Upper lobe of left lung (tissue), 6 donors: Measurements from ENCODE around the gene CSRP1. TPM values are rescaled to one million over a fixed set of nuclear protein-coding genes. Genes with fewer than 3 reads are reported as not detected.

Experiments
- ATAC-seq, 2 donors: fragments of 200-7000 bp; cut with Tn5 transposase; one replicate each; pipeline ENCODE4 v1.9.1; 2022; ENCODE audit warnings: mild to moderate bottlenecking in 2 of 2, moderate library complexity in 2 of 2; ENCODE audit not compliant: low FRiP score in 2 of 2
- DNase-seq, 2 donors: peaks; one replicate each; pipeline ENCODE4 v3.0.0-alpha.2; 2019 to 2020
- H3K27ac ChIP-seq, 4 donors: fragments of 200-600 bp; sonication (generic); one replicate each; pipeline ENCODE4 v1.5.1; 2016 to 2019
- H3K27me3 ChIP-seq, 4 donors: fragments of 200-600 bp; sonication (generic); one replicate each; pipeline ENCODE4 v1.5.1; 2017 to 2019
- H3K36me3 ChIP-seq, 4 donors: fragments of 200-600 bp; sonication (generic); one replicate each; pipeline ENCODE4 v1.5.1; 2016 to 2019
- H3K4me1 ChIP-seq, 4 donors: fragments of 200-600 bp; sonication (generic); one replicate each; pipeline ENCODE4 v1.5.1; 2018 to 2019
- H3K4me3 ChIP-seq, 4 donors: fragments of 200-600 bp; sonication (generic); one replicate each; pipeline ENCODE4 v1.5.1; 2017 to 2019; ENCODE audit warnings: mild to moderate bottlenecking in 2 of 4, moderate library complexity in 1 of 4
- H3K9me3 ChIP-seq, 4 donors: fragments of 200-600 bp; sonication (generic); one replicate each; pipeline ENCODE4 v1.5.1; 2018 to 2019
- EP300 ChIP-seq, 4 donors: sonication (generic); formaldehyde crosslinking; IDR thresholded peaks; one replicate each; pipeline ENCODE4 v1.5.1; 2017; ENCODE audit warnings: antibody characterized with exemption in 4 of 4, control low read depth in 2 of 4
- POLR2A ChIP-seq, 4 donors: fragments of 450-650 bp; IDR thresholded peaks; one replicate each; pipeline ENCODE4 v1.5.1; 2016 to 2017; ENCODE audit warnings: antibody characterized with exemption in 4 of 4, mild to moderate bottlenecking in 2 of 4
- POLR2AphosphoS5 ChIP-seq, 2 donors: sonication (generic); formaldehyde crosslinking; IDR thresholded peaks; one replicate each; pipeline ENCODE4 v1.5.1; 2017; ENCODE audit warnings: antibody characterized with exemption in 2 of 2
- WGBS, 2 donors: methylation state at CpG; one replicate each; pipeline ENCODE4 v1.1.5; 2017 to 2018; 5-methylcytosine and 5-hydroxymethylcytosine counted together
- total RNA-seq, 6 donors: library from RNA; depleted of rRNA in 4 of 6; stranded (reverse); fragments of >200 nt in 4 of 6; gene quantifications; one replicate each; pipeline versions ENCODE4 v1.1.0 to v1.2.1, GENCODE V29; 2016 to 2021
- TF ChIP-seq, protein P1 (sequence below), 6 experiments: fragments of 450-650 bp in 4 of 6; fragments of 200-600 bp in 2 of 6; sonication (generic) in 2 of 6; IDR thresholded peaks; one replicate each; pipeline ENCODE4 v1.5.1; 2016 to 2019; ENCODE audit warnings: antibody characterized with exemption in 6 of 6
- donor health status: DM: no; HTN: no; CAD: no; lungs with moderate emphysema.
- donor health status: DM: no; HTN: yes; CAD: no; lungs with severe emphysema.

CSRP1 gene
- total RNA-seq, 6 donors from 2014 or later = 200 to 495 (median 327) TPM

DNA sequence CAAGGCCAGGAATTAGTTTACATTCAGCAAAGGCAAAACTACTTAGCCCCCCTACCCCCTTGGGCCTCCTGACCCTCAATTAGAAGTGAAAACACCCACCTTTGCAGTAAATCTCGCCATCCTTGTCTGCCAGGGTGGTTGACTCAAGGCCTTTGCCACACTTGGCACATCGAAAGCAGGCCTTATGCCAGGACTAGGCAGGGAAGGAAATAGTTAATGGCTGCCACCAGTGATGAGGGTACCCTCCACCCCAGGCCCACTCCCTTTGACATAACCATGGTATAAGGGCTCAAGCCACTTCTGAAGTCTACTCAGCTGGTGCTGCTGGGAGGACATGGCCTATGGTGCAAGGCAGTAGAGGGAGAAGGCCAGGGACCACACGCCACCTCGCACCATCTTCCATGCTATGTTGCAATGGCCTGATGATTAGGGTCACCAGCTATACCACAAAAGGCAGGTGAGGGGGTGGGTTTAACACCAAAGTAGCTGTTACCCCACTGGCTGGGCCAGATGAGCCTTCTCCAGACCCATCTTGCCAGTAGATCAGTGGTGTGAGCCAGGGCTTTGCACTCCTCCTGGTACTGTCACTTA, 21.6 kb downstream of the CSRP1 start:
- no peaks in the 10 kb centered on the region for H3K9me3 ChIP-seq
- H3K27me3 ChIP-seq = no peaks in the 10 kb centered on the region
- H3K4me3 ChIP-seq = no peak overlapping the region
- no peak for ATAC-seq
- 88% methylated on average over 3 to 4 of the region's 4 CpGs for WGBS, 2 donors
- peaks cover 48 to 62% (median 49%) of the 10 kb centered on the region in 4 donors for H3K4me1 ChIP-seq
- H3K27ac ChIP-seq = peak overlapping the region in 3 of 4 donors; percentile 13 to 60 (median 45)
- no peak for TF ChIP-seq POLR2AphosphoS5 (IDR thresholded peaks at IDR 0.05)
- TF ChIP-seq, protein P1, sequence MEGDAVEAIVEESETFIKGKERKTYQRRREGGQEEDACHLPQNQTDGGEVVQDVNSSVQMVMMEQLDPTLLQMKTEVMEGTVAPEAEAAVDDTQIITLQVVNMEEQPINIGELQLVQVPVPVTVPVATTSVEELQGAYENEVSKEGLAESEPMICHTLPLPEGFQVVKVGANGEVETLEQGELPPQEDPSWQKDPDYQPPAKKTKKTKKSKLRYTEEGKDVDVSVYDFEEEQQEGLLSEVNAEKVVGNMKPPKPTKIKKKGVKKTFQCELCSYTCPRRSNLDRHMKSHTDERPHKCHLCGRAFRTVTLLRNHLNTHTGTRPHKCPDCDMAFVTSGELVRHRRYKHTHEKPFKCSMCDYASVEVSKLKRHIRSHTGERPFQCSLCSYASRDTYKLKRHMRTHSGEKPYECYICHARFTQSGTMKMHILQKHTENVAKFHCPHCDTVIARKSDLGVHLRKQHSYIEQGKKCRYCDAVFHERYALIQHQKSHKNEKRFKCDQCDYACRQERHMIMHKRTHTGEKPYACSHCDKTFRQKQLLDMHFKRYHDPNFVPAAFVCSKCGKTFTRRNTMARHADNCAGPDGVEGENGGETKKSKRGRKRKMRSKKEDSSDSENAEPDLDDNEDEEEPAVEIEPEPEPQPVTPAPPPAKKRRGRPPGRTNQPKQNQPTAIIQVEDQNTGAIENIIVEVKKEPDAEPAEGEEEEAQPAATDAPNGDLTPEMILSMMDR (IDR thresholded peaks at IDR 0.05) = no peak
- no peak for TF ChIP-seq POLR2A (IDR thresholded peaks at IDR 0.05)
- TF ChIP-seq EP300 (IDR thresholded peaks at IDR 0.05) = no peak
- peaks cover 3 to 66% (median 37%) of the 10 kb centered on the region in 4 donors for H3K36me3 ChIP-seq
- DNase-seq = no peak

- H3K4me1 ChIP-seq = peaks cover 33 to 48% (median 36%) of the 10 kb centered on the region in 4 donors
- no peaks in the 10 kb centered on the region for H3K27me3 ChIP-seq
- TF ChIP-seq EP300 (IDR thresholded peaks at IDR 0.05) (no peak), POLR2AphosphoS5 (IDR thresholded peaks at IDR 0.05) (no peak), POLR2A (IDR thresholded peaks at IDR 0.05) (no peak)
- TF ChIP-seq, protein P1 (IDR thresholded peaks at IDR 0.05) = no peak
- peak overlapping the region in 2 of 4 donors; percentile 45 to 83 for H3K27ac ChIP-seq
- no peak overlapping the region for H3K4me3 ChIP-seq
- no peak for DNase-seq
- no peak for ATAC-seq
- peaks cover 3 to 52% (median 34%) of the 10 kb centered on the region in 4 donors for H3K36me3 ChIP-seq
- H3K9me3 ChIP-seq = no peaks in the 10 kb centered on the region
- 92 to 94% methylated on average over 4 of the region's 4 CpGs for WGBS, 2 donors
These were observed 23.5 kb downstream of the CSRP1 start for GRCh38 chr1:201483373-201483949.

GRCh38 chr1:201482755-201483154, 24.2 kb downstream of the CSRP1 start:
- Histone ChIP-seq H3K4me3 (no peak overlapping the region), H3K27me3 (no peaks in the 10 kb centered on the region), H3K4me1 (peaks cover 32 to 47% (median 34%) of the 10 kb centered on the region in 4 donors), H3K9me3 (no peaks in the 10 kb centered on the region), H3K36me3 (peaks cover 3 to 45% (median 31%) of the 10 kb centered on the region in 4 donors), H3K27ac (peak overlapping the region in 2 of 4 donors; percentile 13 to 83)
- DNase-seq = no peak
- ATAC-seq = no peak
- WGBS, 2 donors = 75 to 84% methylated on average over 4 to 5 of the region's 5 CpGs
- TF ChIP-seq POLR2A (IDR thresholded peaks at IDR 0.05) (no peak), POLR2AphosphoS5 (IDR thresholded peaks at IDR 0.05) (no peak), EP300 (IDR thresholded peaks at IDR 0.05) (no peak)
- TF ChIP-seq, protein P1 (IDR thresholded peaks at IDR 0.05) = no peak

- 7 to 14% methylated on average over 11 to 33 of the region's 35 CpGs for WGBS, 2 donors
- Histone ChIP-seq H3K4me1 (peaks cover 32 to 45% (median 34%) of the 10 kb centered on the region in 4 donors), H3K36me3 (peaks cover under 1 to 37% (median 28%) of the 10 kb centered on the region in 4 donors), H3K27ac (peak overlapping the region in 3 of 4 donors; percentile 13 to 83 (median 76)), H3K4me3 (peak overlapping the region in 3 of 4 donors; percentile 38 to 49 (median 48)), H3K27me3 (no peaks in the 10 kb centered on the region), H3K9me3 (no peaks in the 10 kb centered on the region)
- ATAC-seq (peak; percentile 92 to 94), DNase-seq (peak; percentile 89 to 92)
- TF ChIP-seq POLR2AphosphoS5 (IDR thresholded peaks at IDR 0.05) (peak; percentile 5 to 29), POLR2A (IDR thresholded peaks at IDR 0.05) (no peak), EP300 (IDR thresholded peaks at IDR 0.05) (no peak)
- TF ChIP-seq, protein P1 (IDR thresholded peaks at IDR 0.05) = peak; percentile 78 to 97 (median 96)
These were observed 25.0 kb downstream of the CSRP1 start for GRCh38 chr1:201481761-201482493.
